HepG2 (cell line): Measurements from ENCODE around the gene WDR31.

ENCODE experiments used
- CENPT ChIP-seq: sonication (generic); formaldehyde crosslinking; IDR thresholded peaks from 2 replicates; pipeline ENCODE4 v1.8.0; 2022; ENCODE audit warnings: low read depth, mild to moderate bottlenecking, moderate library complexity, missing genetic modification reagents
- RBM39 ChIP-seq: fragments of 200-400 bp; formaldehyde crosslinking; IDR thresholded peaks from one replicate; pipeline ENCODE4 v1.6.1; 2018; ENCODE audit warnings: antibody characterized with exemption, mild to moderate bottlenecking, low read depth, low read length; ENCODE audit not compliant: poor library complexity, severe bottlenecking

GRCh38 chr9:113352411-113352810 lies 12.3 kb upstream of the WDR31 start:
- TF ChIP-seq RBM39, result no peak
- TF ChIP-seq CENPT (CRISPR knock-in tag), result no peak
